H1 (cell line): ENCODE data around the gene TPO. TPM values are rescaled to one million over a fixed set of nuclear protein-coding genes. Genes with fewer than 3 reads are reported as not detected.

ENCODE experiments used
- CTCF ChIA-PET: fragments of 300-600 bp; sonication (Branson Sonifier 250); formaldehyde crosslinking; loops from one replicate; lab custom pipeline; 2021; ENCODE audit not compliant: partially characterized antibody; lab: Charles Lee
- POLR2A ChIA-PET: fragments of 300-600 bp; sonication (Branson Sonifier 250); formaldehyde crosslinking; loops from one replicate; lab custom pipeline; 2021; ENCODE audit warnings: inconsistent platforms; ENCODE audit not compliant: partially characterized antibody; lab: Charles Lee
- DNase-seq, 2 experiments: peaks; one replicate each; pipeline versions ENCODE4 v3.0.0 to v3.0.0-alpha.2; 2010 to 2022; ENCODE audit warnings: low spot score in 2 of 2, low read depth in 1 of 2, mixed read lengths in 1 of 2
- FAIRE-seq: peaks from 2 replicates; lab custom pipeline; 2011; peaks lifted over from hg19 to GRCh38; lab: Jason Lieb, UNC
- H2AFZ ChIP-seq: 2 replicates; pipeline ENCODE4 v1.8.1; 2012; ENCODE audit warnings: low read length, inconsistent platforms
- H2AK5ac ChIP-seq: 2 replicates; pipeline ENCODE4 v1.6.1; 2013; ENCODE audit warnings: low read depth, low read length
- H2BK120ac ChIP-seq: replicated peaks from 2 replicates; pipeline ENCODE3; 2013; ENCODE audit warnings: low read depth, low read length, inconsistent platforms
- H2BK12ac ChIP-seq: 2 replicates; pipeline ENCODE4 v1.6.1; 2013; ENCODE audit warnings: low read depth, low read length
- H2BK15ac ChIP-seq: 2 replicates; pipeline ENCODE4 v1.6.1; 2013; ENCODE audit warnings: low read length
- H2BK20ac ChIP-seq: 2 replicates; pipeline ENCODE4 v1.6.1; 2013; ENCODE audit warnings: low read length
- H2BK5ac ChIP-seq: 2 replicates; pipeline ENCODE4 v1.6.1; 2013; ENCODE audit warnings: low read depth, low read length
- H3K14ac ChIP-seq: 2 replicates; pipeline ENCODE4 v1.6.1; 2013; ENCODE audit warnings: inconsistent platforms; ENCODE audit not compliant: insufficient read length
- H3K18ac ChIP-seq: 2 replicates; pipeline ENCODE4 v1.6.1; 2013; ENCODE audit warnings: low read length; ENCODE audit errors: extremely low read depth
- H3K23ac ChIP-seq: 2 replicates; pipeline ENCODE4 v1.6.1; 2013; ENCODE audit warnings: inconsistent platforms; ENCODE audit not compliant: insufficient read length
- H3K23me2 ChIP-seq: 2 replicates; pipeline ENCODE4 v1.6.1; 2013; ENCODE audit warnings: low read depth, low read length
- H3K27ac ChIP-seq: 2 replicates; pipeline ENCODE4 v1.6.1; 2011; ENCODE audit warnings: low read depth, low read length, inconsistent platforms
- H3K27me3 ChIP-seq, 4 experiments: replicated peaks in 1 of 4; 1 replicate in 1 of 4; 2 replicates in 3 of 4; pipeline versions ENCODE4 v1.6.1 to v1.8.1; 2011 to 2013; ENCODE audit warnings: low read length in 3 of 4, mild to moderate bottlenecking in 3 of 4, inconsistent platforms in 2 of 4, mixed read lengths in 2 of 4, moderate library complexity in 1 of 4; ENCODE audit not compliant: control insufficient read depth in 3 of 4, insufficient read depth in 3 of 4; ENCODE audit errors: extremely low read depth in 1 of 4
- H3K36me3 ChIP-seq, 4 experiments: 2 replicates each; pipeline versions ENCODE4 v1.6.1 to v1.8.1; 2011 to 2013; ENCODE audit warnings: mild to moderate bottlenecking in 4 of 4, low read length in 3 of 4, moderate library complexity in 2 of 4, control low read depth in 1 of 4, inconsistent platforms in 1 of 4; ENCODE audit not compliant: insufficient read depth in 4 of 4, control insufficient read depth in 2 of 4
- H3K4ac ChIP-seq: replicated peaks from 2 replicates; pipeline ENCODE3; 2013; ENCODE audit warnings: low read length, low read depth, mixed read lengths, inconsistent platforms; ENCODE audit not compliant: insufficient read length
- H3K4me1 ChIP-seq, 4 experiments: replicated peaks in 1 of 4; 1 replicate in 1 of 4; 2 replicates in 3 of 4; pipeline versions ENCODE4 v1.6.1 to v1.8.1; 2011 to 2013; ENCODE audit warnings: low read length in 3 of 4, inconsistent platforms in 2 of 4, mixed read lengths in 1 of 4; ENCODE audit not compliant: insufficient read depth in 4 of 4, control insufficient read depth in 3 of 4
- H3K4me2 ChIP-seq, 2 experiments: 2 replicates each; pipeline versions ENCODE4 v1.6.1 to v1.8.1; 2011 to 2013; ENCODE audit warnings: low read depth in 2 of 2, low read length in 2 of 2, control low read depth in 1 of 2, inconsistent platforms in 1 of 2, mild to moderate bottlenecking in 1 of 2; ENCODE audit not compliant: insufficient read depth in 1 of 2
- H3K4me3 ChIP-seq, 4 experiments: fragments of 200-600, 300-600 bp in 1 of 4; sonication (generic), shearing (Covaris generic), sonication (Bioruptor Twin) in 1 of 4; 2 replicates each; pipeline versions ENCODE4 v1.5.1 to v1.8.1; 2011 to 2016; ENCODE audit warnings: low read length in 4 of 4, low read depth in 3 of 4, control low read depth in 2 of 4, inconsistent platforms in 2 of 4, mild to moderate bottlenecking in 2 of 4, mixed read lengths in 1 of 4, moderate library complexity in 1 of 4; ENCODE audit not compliant: insufficient read depth in 2 of 4; ENCODE audit errors: extremely low read depth in 1 of 4
- H3K56ac ChIP-seq: replicated peaks from 2 replicates; pipeline ENCODE3; 2013; ENCODE audit warnings: low read depth, mild to moderate bottlenecking, mixed read lengths, low read length, inconsistent platforms; ENCODE audit not compliant: insufficient read length
- H3K79me1 ChIP-seq: 2 replicates; pipeline ENCODE4 v1.6.1; 2013; ENCODE audit warnings: low read depth, low read length, control low read depth
- H3K79me2 ChIP-seq, 2 experiments: 2 replicates each; pipeline versions ENCODE4 v1.6.1 to v1.8.1; 2012 to 2013; ENCODE audit warnings: low read length in 2 of 2, mild to moderate bottlenecking in 2 of 2, inconsistent platforms in 1 of 2; ENCODE audit not compliant: insufficient read depth in 2 of 2, control insufficient read depth in 1 of 2
- H3K9ac ChIP-seq, 4 experiments: replicated peaks in 1 of 4; 1 replicate in 1 of 4; 2 replicates in 3 of 4; pipeline versions ENCODE4 v1.6.1 to v1.8.1; 2011 to 2013; ENCODE audit warnings: low read depth in 3 of 4, low read length in 3 of 4, control low read depth in 2 of 4, mild to moderate bottlenecking in 2 of 4, moderate library complexity in 2 of 4, inconsistent platforms in 1 of 4; ENCODE audit errors: extremely low read depth in 1 of 4
- H3K9me3 ChIP-seq, 2 experiments: 2 replicates each; pipeline versions ENCODE4 v1.6.1 to v1.8.1; 2012 to 2013; ENCODE audit warnings: mild to moderate bottlenecking in 2 of 2, moderate library complexity in 2 of 2, control low read depth in 1 of 2, inconsistent platforms in 1 of 2, low read depth in 1 of 2, low read length in 1 of 2, mixed read lengths in 1 of 2; ENCODE audit not compliant: insufficient read depth in 2 of 2
- H4K20me1 ChIP-seq, 2 experiments: replicated peaks in 1 of 2; 2 replicates each; pipeline versions ENCODE3 to v1.8.1; 2011 to 2013; ENCODE audit warnings: inconsistent platforms in 2 of 2, low read length in 2 of 2, mild to moderate bottlenecking in 1 of 2; ENCODE audit not compliant: insufficient read depth in 2 of 2, control insufficient read depth in 1 of 2
- H4K5ac ChIP-seq: 2 replicates; pipeline ENCODE4 v1.6.1; 2013; ENCODE audit warnings: low read length, low read depth, mixed read lengths, inconsistent platforms; ENCODE audit not compliant: insufficient read length
- H4K8ac ChIP-seq: 2 replicates; pipeline ENCODE4 v1.8.0; 2013; ENCODE audit warnings: mild to moderate bottlenecking, moderate library complexity, low read length, inconsistent platforms; ENCODE audit not compliant: insufficient read depth; ENCODE audit errors: extremely low read depth
- H4K91ac ChIP-seq: replicated peaks from 2 replicates; pipeline ENCODE3; 2013; ENCODE audit warnings: low read length, mixed read lengths, inconsistent platforms; ENCODE audit not compliant: insufficient read length
- FOSL1 ChIP-seq: IDR thresholded peaks from 2 replicates; pipeline ENCODE4 v1.6.1; 2011; ENCODE audit warnings: mild to moderate bottlenecking, low read depth, low read length, moderate library complexity; ENCODE audit not compliant: insufficient read depth
- HDAC6 ChIP-seq: IDR thresholded peaks from one replicate; pipeline ENCODE4 v1.7.1; 2012; ENCODE audit warnings: low read depth, mild to moderate bottlenecking, inconsistent platforms, low read length, moderate library complexity
- RBBP5 ChIP-seq: IDR thresholded peaks from 2 replicates; pipeline ENCODE4 v1.7.1; 2012; ENCODE audit warnings: low read depth, mild to moderate bottlenecking, inconsistent platforms, low read length, moderate library complexity, borderline replicate concordance
- RFX5 ChIP-seq: IDR thresholded peaks from 2 replicates; pipeline ENCODE4 v1.6.1; 2011; ENCODE audit warnings: low read depth, low read length, improper control_type of control experiment, borderline replicate concordance
- SAP30 ChIP-seq: fragments of 300-600 bp; sonication (generic); IDR thresholded peaks from 2 replicates; pipeline ENCODE4 v1.7.1; 2012; ENCODE audit warnings: low read length, moderate library complexity, mild to moderate bottlenecking, inconsistent platforms; ENCODE audit not compliant: insufficient read depth, insufficient replicate concordance
- TBP ChIP-seq: IDR thresholded peaks from 2 replicates; pipeline ENCODE4 v1.6.1; 2011; ENCODE audit warnings: low read depth, low read length, improper control_type of control experiment
- USF2 ChIP-seq: IDR thresholded peaks from 2 replicates; pipeline ENCODE4 v1.6.1; 2011; ENCODE audit warnings: low read length, improper control_type of control experiment
- WGBS, 2 experiments: shearing (Covaris generic) in 1 of 2; methylation state at CpG; one replicate each; pipeline versions ENCODE4 v1.1.6 to v1.1.7; 2013 to 2015; ENCODE audit warnings: low lambda C conversion rate in 2 of 2, mixed read lengths in 2 of 2, inconsistent platforms in 1 of 2, low coverage in 1 of 2, missing lambda C conversion rate in 1 of 2; ENCODE audit not compliant: insufficient replicate concordance in 2 of 2, insufficient coverage in 1 of 2, insufficient read length in 1 of 2; ENCODE audit errors: extremely low coverage in 1 of 2, missing lambda C conversion rate in 1 of 2; 5-methylcytosine and 5-hydroxymethylcytosine counted together
- polyA plus RNA-seq, 7 experiments: library from polyadenylated mRNA; depleted of rRNA in 3 of 7; stranded (reverse) in 5 of 7; unstranded in 2 of 7; fragments of >200 nt in 5 of 7; fragments of 200-250 nt in 2 of 7; gene quantifications; 1 replicate in 5 of 7; 2 replicates in 1 of 7; 4 replicates in 1 of 7; pipeline versions ENCODE4 v1.2.1 to v1.2.3, GENCODE V29; 2011 to 2013; ENCODE audit warnings: missing spikeins in 2 of 7, mixed read lengths in 2 of 7
- total RNA-seq: library from RNA; stranded (reverse); fragmentation: NEBNext Ultra II Directional; extraction: Animal tissue kit (Norgen Biotek cat#: 25700); gene quantifications from 2 replicates; pipeline ENCODE4 v1.2.1, GENCODE V29; 2021

TPO gene
- total and polyA plus RNA-seq, 2 of the 8 experiments (the other 6 are each of a cell fraction or from before 2014, with no cell fraction given) = not detected

- POLR2A ChIA-PET = no interaction called here
- Histone ChIP-seq H3K9me3 (no peaks in the 10 kb centered on the region), H2BK5ac (no peak overlapping the region), H3K56ac (no peak overlapping the region), H2BK20ac (no peak overlapping the region), H4K91ac (no peak overlapping the region), H3K4me3 (no peak overlapping the region), H3K4me2 (no peak overlapping the region), H3K79me2 (no peaks in the 10 kb centered on the region), H3K4ac (no peak overlapping the region), H3K14ac (no peak overlapping the region), H2BK120ac (no peak overlapping the region), H3K27me3 (no peaks in the 10 kb centered on the region), H3K79me1 (no peaks in the 10 kb centered on the region), H4K20me1 (peaks cover 0 to 1% of the 10 kb centered on the region in 2 experiments), H3K4me1 (no peaks in the 10 kb centered on the region), H2AFZ (no peak overlapping the region), H4K8ac (no peak overlapping the region), H3K27ac (no peak overlapping the region), H3K23me2 (no peaks in the 10 kb centered on the region; the same call in 1 of the 2 replicates), H2BK12ac (no peak overlapping the region), H2BK15ac (no peak overlapping the region), H3K18ac (no peak overlapping the region), H2AK5ac (no peak overlapping the region), H3K36me3 (no peaks in the 10 kb centered on the region), H4K5ac (no peak overlapping the region), H3K9ac (no peak overlapping the region), H3K23ac (no peak overlapping the region)
- CTCF ChIA-PET = no interaction called here
- TF ChIP-seq SAP30 = no peak
- TF ChIP-seq RFX5 = no peak
- TF ChIP-seq FOSL1 = no peak
- no peak for TF ChIP-seq TBP
- TF ChIP-seq USF2 = no peak
- TF ChIP-seq RBBP5 = no peak
- no peak for TF ChIP-seq HDAC6
- DNase-seq (no peak), FAIRE-seq (no peak)
- WGBS, 2 experiments = 88% methylated on average over 19 of the region's 26 CpGs; no CpG with 5 or more reads in 1 of the 2 experiments
Observed at GRCh38 chr2:1521878-1522830, 108.9 kb downstream of the TPO start.
